ENCODE data around the gene LIPE.
A peak's percentile ranks its signal among the peaks of the same experiment; 100 is the strongest.

LIPE gene

GRCh38 chr19:42397263-42398166 lies 29.7 kb downstream of the LIPE start:
- TF ChIP-seq CTCF (IDR thresholded peaks at IDR 0.05; ENCODE audit: low read depth, low read length), result no peak
- peak overlapping the region; percentile 45 to 61 for H3K4me3 ChIP-seq (replicated peaks in 1 of 2; ENCODE audit: low read depth in 2 of 2, low read length in 2 of 2)
- DNase-seq (ENCODE audit: low read depth in 2 of 2), result no peak

- H3K4me3 ChIP-seq (replicated peaks in 1 of 2; ENCODE audit: low read depth in 2 of 2, low read length in 2 of 2), result peak overlapping the region; percentile 45 to 61
- DNase-seq (ENCODE audit: low read depth in 2 of 2), result peak; percentile 99
- no peak for TF ChIP-seq CTCF (IDR thresholded peaks at IDR 0.05; ENCODE audit: low read depth, low read length)
These were observed 30.6 kb downstream of the LIPE start for GRCh38 chr19:42396381-42397262.

GRCh38 chr19:42394751-42395150 lies 32.4 kb downstream of the LIPE start:
- H3K4me3 ChIP-seq (replicated peaks in 1 of 2; ENCODE audit: low read depth in 2 of 2, low read length in 2 of 2), result no peak overlapping the region
- DNase-seq (ENCODE audit: low read depth in 2 of 2), result peak; percentile 18 to 25
- no peak for TF ChIP-seq CTCF (IDR thresholded peaks at IDR 0.05; ENCODE audit: low read depth, low read length)

DNA sequence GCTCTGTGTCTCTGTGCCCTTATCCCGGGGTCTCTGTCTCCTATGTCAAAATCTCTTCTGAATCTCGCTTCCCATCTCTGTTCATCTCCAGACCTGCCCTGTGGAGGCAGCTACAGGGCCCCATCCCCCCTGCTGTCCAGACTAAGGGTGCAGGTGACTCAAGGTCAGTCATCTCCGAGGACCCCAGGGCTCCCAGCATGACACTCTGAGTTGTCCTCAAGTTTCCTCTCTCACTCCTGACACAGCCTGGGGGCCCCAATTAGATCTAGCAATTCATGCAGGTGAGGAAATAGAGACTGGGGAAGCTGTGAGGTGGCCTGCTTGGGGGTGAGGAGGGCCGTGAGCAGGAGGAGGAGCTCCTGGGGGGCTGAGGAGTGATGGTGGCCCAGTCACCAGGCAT lies 35.0 kb downstream of the LIPE start:
- DNase-seq (ENCODE audit: low read depth in 2 of 2), result no peak
- H3K4me3 ChIP-seq (replicated peaks in 1 of 2; ENCODE audit: low read depth in 2 of 2, low read length in 2 of 2), result no peak overlapping the region
- TF ChIP-seq CTCF (IDR thresholded peaks at IDR 0.05; ENCODE audit: low read depth, low read length), result no peak

DNA sequence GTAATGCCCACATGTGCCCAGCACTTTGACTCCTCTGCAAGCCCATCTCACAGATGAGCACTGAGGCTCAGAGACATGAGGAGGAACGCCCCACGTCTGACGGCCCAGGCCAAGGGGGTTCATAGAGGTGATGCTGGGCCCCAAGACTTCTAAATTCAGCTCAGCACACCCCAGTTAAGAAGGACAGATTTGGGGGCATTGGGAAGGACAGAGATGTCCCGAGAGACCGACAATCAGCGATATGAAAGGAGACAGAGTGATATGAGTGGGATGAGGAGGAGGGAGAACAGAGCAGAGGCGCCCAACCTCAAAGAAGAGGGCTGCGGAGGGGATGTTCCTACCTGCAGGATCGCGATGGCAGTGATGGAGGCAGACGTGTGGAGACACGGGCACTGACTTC lies 37.3 kb downstream of the LIPE start, which contains the start of gene CNFN:
Gene CNFN, minus strand, starts transcription at position 399 of the 400 bp plus-strand sequence. CDS start 1,260 bp downstream, outside the sequence.
- TF ChIP-seq CTCF (IDR thresholded peaks at IDR 0.05; ENCODE audit: low read depth, low read length), result no peak
- DNase-seq (ENCODE audit: low read depth in 2 of 2), result no peak
- H3K4me3 ChIP-seq (replicated peaks in 1 of 2; ENCODE audit: low read depth in 2 of 2, low read length in 2 of 2), result no peak within 1 kb of the TSS

DNA sequence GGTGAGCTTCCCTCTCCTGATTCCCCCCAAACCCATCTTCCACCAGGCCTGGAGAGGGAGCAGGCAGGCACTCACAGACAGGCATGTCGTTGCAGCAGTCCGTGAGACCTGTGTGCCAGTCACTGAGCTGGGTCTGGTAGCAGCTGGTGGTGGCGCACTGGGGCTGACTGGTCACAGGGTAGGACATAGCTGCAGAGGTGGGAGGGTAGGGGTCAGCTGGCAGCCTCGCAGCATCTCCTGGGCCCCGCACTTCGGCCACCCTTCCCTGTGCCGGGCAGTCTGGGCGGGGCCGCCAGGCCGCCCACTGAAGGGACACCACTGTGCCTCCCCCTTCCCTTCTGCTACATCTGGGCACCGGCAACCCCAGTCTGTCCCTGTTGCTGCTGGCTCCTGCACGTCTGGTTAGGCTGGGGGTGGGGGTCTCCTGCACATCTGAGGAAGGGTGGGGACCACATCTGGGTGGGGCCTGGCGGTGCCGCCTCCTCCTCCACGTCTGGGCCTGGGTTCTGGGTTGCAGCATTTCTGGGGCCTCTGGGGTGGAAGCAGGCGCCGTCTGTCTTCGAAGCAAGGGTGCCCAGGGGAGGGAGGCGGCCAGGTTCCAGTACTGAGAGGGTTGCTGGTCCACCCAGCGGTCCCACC lies 38.2 kb downstream of the LIPE start:
- TF ChIP-seq CTCF (IDR thresholded peaks at IDR 0.05; ENCODE audit: low read depth, low read length), result no peak
- H3K4me3 ChIP-seq (replicated peaks in 1 of 2; ENCODE audit: low read depth in 2 of 2, low read length in 2 of 2), result no peak overlapping the region
- DNase-seq (ENCODE audit: low read depth in 2 of 2), result no peak
